ENCODE results near the gene NEURL1B. TPM values are rescaled to one million over a fixed set of nuclear protein-coding genes. Genes with fewer than 3 reads are reported as not detected.
A peak's percentile ranks its signal among the peaks of the same experiment; 100 is the strongest.

Gene NEURL1B
- total RNA-seq, 4 donors from 2014 or later: 8.2 to 29.9 (median 10.9) TPM

- Histone ChIP-seq H3K27ac (peak overlapping the region in 1 of 3 donors; percentile 10), H3K36me3 (no peaks in the 10 kb centered on the region), H3K9me3 (no peaks in the 10 kb centered on the region), H3K27me3 (no peaks in the 10 kb centered on the region), H3K4me3 (replicated peaks in 1 of 3) (no peak overlapping the region), H3K4me1 (peaks cover 0 to 27% of the 10 kb centered on the region in 2 donors)
- no peak for DNase-seq
- intact Hi-C loops (cut with DNase I): no loop called here
- TF ChIP-seq CTCF (IDR thresholded peaks at IDR 0.05): no peak
- no peak for TF ChIP-seq POLR2A (IDR thresholded peaks at IDR 0.05)
- WGBS, 2 donors: 79 to 96% methylated on average over 9 of the region's 9 CpGs
Measured at GRCh38 chr5:172661526-172661925, 20.5 kb downstream of the NEURL1B start.

- 27% methylated on average over 2 of the region's 2 CpGs; no CpG with 5 or more reads in 1 of the 2 donors for WGBS, 2 donors
- Histone ChIP-seq H3K36me3 (no peaks in the 10 kb centered on the region), H3K9me3 (no peaks in the 10 kb centered on the region), H3K27ac (no peak overlapping the region), H3K4me1 (peaks cover 0 to 27% of the 10 kb centered on the region in 2 donors), H3K27me3 (no peaks in the 10 kb centered on the region), H3K4me3 (replicated peaks in 1 of 3) (no peak overlapping the region)
- no peak for TF ChIP-seq POLR2A (IDR thresholded peaks at IDR 0.05)
- peak in 2 of 6 experiments; percentile 17 to 20 for TF ChIP-seq CTCF (IDR thresholded peaks at IDR 0.05)
- peak; percentile 59 to 73 for DNase-seq
- intact Hi-C loops (cut with DNase I): no loop called here
Measured at GRCh38 chr5:172662596-172662995, 21.5 kb downstream of the NEURL1B start.

- Histone ChIP-seq H3K4me1 (peaks cover 0 to 20% of the 10 kb centered on the region in 2 donors), H3K9me3 (no peaks in the 10 kb centered on the region), H3K27ac (no peak overlapping the region), H3K27me3 (no peaks in the 10 kb centered on the region), H3K36me3 (no peaks in the 10 kb centered on the region), H3K4me3 (replicated peaks in 1 of 3) (no peak overlapping the region)
- 68 to 72% methylated on average over 5 of the region's 5 CpGs for WGBS, 2 donors
- intact Hi-C loops (cut with DNase I): no loop called here
- no peak for TF ChIP-seq POLR2A (IDR thresholded peaks at IDR 0.05)
- no peak for TF ChIP-seq CTCF (IDR thresholded peaks at IDR 0.05)
- no peak for DNase-seq
Measured at GRCh38 chr5:172664018-172664417, 23.0 kb downstream of the NEURL1B start.

- no peaks in the 10 kb centered on the region for H3K36me3 ChIP-seq
- peaks cover 0 to 11% of the 10 kb centered on the region in 2 donors for H3K4me1 ChIP-seq
- H3K4me3 ChIP-seq (replicated peaks in 1 of 3): no peak overlapping the region
- no peak overlapping the region for H3K27ac ChIP-seq
- intact Hi-C loops (cut with DNase I): no loop called here
- no peaks in the 10 kb centered on the region for H3K9me3 ChIP-seq
- TF ChIP-seq POLR2A (IDR thresholded peaks at IDR 0.05) (no peak), CTCF (IDR thresholded peaks at IDR 0.05) (no peak)
- WGBS, 2 donors: 81 to 85% methylated on average over 15 to 16 of the region's 16 CpGs
- no peak for DNase-seq
- no peaks in the 10 kb centered on the region for H3K27me3 ChIP-seq
Measured at GRCh38 chr5:172664681-172665541, 23.8 kb downstream of the NEURL1B start.

GRCh38 chr5:172666251-172666650 is 25.2 kb downstream of the NEURL1B start:
- intact Hi-C loops (cut with DNase I): no loop called here
- TF ChIP-seq CTCF (IDR thresholded peaks at IDR 0.05): no peak
- Histone ChIP-seq H3K4me1 (peaks cover 0 to 6% of the 10 kb centered on the region in 2 donors), H3K4me3 (replicated peaks in 1 of 3) (no peak overlapping the region), H3K27me3 (no peaks in the 10 kb centered on the region), H3K27ac (no peak overlapping the region), H3K9me3 (no peaks in the 10 kb centered on the region), H3K36me3 (no peaks in the 10 kb centered on the region)
- no peak for DNase-seq
- WGBS, 2 donors: 79 to 86% methylated on average over 7 of the region's 7 CpGs
